GM18909 (cell line): Measurements from ENCODE around the gene ZNF646.

Source experiments
- ATAC-seq: cut with Tn5 transposase; IDR thresholded peaks from one replicate; pipeline ENCODE4 v1.9.1; 2021; ENCODE audit warnings: mild to moderate bottlenecking; ENCODE audit not compliant: unreplicated experiment, poor library complexity

Gene ZNF646

DNA sequence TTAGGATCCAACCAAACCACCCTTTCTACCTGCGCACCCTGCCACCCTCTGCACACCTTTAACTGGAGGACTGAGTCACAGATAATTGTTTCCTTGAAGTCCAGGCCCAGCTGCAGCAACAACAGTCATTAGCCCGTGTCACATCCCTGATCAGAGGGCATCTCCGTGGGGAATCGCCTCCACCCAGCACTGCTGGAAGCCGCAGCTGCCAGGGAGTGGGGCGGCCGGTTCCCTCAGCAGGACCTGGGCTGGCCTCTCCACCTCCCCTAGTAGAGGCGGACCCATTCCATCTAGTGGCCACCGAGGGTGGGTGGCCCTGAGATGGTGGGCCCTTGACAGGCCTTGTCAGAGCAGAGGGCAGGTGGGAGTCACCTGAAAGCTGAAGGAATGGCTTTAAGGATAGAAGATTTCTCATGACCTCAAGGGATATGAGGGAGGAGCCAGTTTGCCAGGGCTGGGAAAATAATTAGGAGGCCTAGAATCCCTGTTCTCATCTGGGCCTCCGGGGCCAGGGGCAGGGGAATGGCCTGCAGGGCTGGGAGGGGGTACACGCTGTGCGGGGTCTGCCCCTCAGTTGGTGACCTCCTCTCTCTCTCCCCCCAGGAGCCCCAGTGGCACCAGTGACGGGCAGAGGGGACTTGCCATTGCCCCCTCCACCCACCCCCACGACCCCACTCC is 8.3 kb downstream of the ZNF646 start:
- no peak for ATAC-seq

- no peak for ATAC-seq
Measured at GRCh38 chr16:31083081-31083480, 8.9 kb downstream of the ZNF646 start.

DNA sequence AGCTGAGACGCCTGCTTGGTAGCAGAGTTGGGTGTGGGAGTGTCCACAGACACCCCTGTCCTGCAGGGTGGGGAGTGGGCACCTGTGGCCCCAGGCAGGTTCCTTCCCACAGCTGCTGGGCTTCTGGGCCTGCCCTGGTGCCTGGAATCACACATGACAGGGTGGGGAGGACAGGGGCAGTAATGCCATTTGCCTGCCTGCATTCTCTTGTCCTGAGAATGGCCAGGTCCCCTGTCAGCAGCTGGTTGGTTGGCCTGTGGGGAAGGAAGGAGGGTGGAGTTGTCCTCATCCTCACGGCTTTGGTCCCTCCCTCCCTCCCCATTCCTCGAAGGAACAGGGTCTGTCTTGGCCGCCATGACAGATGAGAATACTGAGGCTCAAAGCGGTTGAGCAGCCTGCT is 9.3 kb downstream of the ZNF646 start:
- no peak for ATAC-seq

DNA sequence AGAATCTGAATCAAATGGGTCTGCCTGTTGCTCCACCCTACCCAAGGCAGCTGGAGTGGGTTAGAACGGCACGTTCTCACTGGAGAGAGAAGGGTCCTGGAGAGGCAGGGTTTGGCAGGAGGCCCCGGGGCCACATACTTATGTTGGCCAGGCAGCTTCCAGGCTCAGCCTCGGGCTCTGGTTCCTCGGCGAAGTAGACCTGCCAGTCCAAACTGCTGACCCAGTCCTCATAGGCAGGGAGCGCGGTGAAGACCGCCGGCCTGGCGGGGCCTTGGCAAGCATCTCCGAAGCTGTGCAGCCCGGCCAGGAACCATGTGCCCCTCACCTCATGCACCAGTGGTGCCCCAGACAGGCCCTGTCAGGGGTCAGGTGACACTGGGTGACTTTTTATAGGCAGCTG is 9.8 kb downstream of the ZNF646 start:
- ATAC-seq, result no peak

- ATAC-seq, result no peak
Measured at GRCh38 chr16:31084584-31085302, 10.5 kb downstream of the ZNF646 start.

DNA sequence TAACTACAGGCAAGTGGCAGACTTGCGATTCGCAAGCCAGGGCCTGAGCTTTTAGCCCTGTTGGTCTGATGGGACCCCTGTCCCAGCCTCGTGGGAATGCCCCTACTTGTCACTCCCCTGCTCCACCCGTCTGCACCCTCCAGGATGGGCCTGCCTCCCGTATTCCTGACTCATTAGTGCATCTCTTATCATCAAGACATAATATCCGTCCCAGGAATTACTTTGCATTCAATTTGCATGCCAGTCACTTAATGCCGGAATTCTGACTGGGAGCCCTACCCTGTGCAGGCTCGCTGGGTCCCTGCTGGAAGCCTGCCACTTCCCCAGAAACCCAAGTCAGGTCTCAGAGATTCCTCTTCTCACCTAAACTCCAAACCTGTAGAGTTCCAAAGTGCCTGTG is 11.2 kb downstream of the ZNF646 start:
- ATAC-seq, result no peak

DNA sequence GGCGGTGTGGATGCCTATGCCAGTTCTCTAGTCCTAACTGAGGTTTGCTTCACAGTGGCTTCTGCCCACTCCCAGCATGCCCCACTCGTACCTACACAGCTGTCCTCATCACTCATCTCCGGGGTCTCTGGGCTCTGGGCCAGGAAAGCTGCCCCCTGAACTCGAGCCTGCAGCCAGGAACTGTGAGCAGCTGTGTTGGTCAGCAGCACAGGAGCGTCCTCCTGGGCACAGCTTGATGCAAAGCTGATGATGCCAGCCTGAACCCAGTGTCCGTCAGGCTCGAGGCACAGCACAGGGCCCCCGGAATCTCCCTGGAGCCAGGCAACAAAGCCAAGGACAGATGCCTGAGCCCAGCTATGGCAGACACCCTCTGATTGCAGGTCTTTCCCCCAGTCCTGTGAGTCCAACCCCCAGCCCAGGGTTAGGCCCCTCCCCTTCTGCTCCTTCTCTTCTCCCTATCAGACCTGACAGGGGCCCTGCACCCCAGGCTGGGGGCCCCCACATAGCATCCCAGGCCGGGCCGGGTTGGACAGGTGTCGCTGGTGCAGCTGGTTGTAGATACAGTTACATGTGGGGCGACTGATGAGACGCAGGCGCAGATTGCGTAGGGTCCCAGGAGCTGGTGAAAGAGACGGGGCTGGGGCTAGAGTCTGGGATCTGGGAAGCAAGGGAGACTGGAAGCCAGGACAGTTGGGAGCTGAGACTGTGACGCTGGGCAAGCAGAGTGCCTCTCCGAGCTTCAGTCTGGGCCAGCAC is 11.8 kb downstream of the ZNF646 start:
- ATAC-seq, result no peak

- ATAC-seq, result no peak
Measured at GRCh38 chr16:31086629-31086906, 12.3 kb downstream of the ZNF646 start.

DNA sequence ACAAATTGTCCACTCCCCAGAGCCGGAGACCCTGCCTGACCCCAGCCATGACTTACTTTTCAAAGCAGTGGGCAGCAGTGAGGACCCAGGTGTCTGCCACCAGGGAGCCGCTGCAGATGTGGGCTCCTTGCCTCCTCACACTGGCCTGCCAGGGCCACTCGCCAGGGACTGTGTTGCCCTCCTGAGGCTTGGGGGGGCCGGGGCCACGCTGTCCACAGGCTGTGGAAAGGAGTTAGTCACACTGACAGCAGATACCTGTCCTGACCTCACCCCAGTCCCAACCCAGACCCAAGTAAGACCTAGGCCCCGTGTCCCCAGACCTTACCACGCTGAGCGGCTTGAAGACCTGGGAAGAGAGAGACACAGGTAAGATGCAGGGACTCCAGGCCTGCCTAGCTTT is 13.3 kb downstream of the ZNF646 start:
- ATAC-seq, result no peak

DNA sequence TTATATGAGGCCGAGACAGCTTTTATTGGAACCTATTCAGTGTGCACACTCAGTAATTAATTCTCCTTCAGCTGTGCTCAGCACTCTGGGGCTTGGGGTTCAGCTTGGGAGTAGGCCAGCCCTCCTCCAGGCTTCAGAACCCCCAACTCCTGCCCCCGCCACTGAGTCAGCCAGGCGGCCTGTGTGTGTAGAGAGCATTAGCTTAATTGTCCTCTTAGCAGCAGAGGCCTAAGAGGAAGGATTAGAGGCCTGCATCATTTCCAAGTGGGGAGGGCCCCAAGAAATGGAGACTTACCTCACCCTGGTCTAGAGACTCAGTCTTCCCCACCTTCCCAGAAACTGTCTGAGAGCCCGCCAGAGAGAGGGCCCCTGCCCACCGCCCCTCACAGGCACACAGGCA is 13.7 kb downstream of the ZNF646 start:
- ATAC-seq, result no peak

- no peak for ATAC-seq
Measured at GRCh38 chr16:31088459-31089183, 14.4 kb downstream of the ZNF646 start, which contains the start of gene PRSS53. Gene PRSS53, minus strand, starts transcription at chr16:31088943. Its CDS starts 134 bp downstream, at chr16:31088809.

DNA sequence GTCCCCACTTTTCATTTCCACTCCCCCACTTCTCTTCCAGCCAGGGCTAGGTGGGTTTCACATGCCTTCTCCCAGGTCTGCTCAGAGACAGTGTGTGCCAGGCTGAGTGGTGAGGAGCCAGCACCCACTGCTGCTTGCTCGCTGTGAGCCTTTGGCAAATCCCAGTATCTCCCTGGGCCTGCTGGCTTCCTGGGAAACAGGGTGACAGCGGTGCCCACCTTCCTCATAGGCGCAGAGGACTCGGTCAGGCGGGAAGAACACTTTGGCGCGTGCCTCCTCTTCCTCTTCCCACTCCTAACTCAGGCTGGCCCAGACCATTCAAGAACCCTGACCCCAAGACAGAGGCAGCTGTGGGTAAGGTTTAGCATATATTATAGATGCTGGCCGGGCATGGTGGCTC is 15.0 kb downstream of the ZNF646 start:
- no peak for ATAC-seq

GRCh38 chr16:31090540-31090939 is 16.3 kb downstream of the ZNF646 start:
- ATAC-seq, result no peak

- no peak for ATAC-seq
Measured at GRCh38 chr16:31092330-31092729, 18.1 kb downstream of the ZNF646 start.

- ATAC-seq, result no peak
Measured at GRCh38 chr16:31093132-31093703, 19.0 kb downstream of the ZNF646 start.

GRCh38 chr16:31094088-31094423 is 19.8 kb downstream of the ZNF646 start:
- no peak for ATAC-seq

DNA sequence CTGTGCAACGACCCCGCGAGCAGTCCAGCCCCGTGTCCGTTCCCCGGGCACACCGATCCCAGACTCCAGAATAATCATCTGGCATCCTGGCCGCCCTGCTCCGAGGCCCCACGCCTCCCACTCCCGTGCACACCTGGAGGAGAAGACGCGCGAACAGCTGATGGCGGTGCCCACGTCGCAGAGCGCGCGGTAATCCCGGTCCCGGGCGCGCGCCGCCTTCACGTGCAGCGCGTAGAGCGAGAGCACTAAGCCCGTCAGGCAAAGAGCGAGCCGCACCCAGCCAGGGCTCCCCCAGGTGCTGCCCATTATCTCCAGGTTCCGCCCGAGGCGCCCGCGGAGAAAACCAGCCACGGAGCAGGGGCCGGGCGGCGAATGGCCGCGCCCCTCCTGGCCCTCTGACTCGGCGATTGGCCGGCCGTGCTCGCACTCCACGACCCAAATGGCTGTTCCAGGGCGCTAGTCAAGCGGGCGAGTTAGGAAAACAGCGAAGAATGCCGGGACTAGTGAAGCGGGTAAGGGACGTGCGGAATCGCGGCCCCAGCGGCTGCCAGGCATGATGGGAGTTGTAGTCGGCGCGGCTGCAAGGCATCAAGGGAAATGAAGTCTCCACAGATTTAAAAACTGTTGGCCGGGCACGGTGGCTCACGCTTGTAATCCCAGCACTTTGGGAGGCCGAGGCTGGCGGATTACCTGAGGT is 20.4 kb downstream of the ZNF646 start, which contains the start of gene VKORC1:
VKORC1 (minus strand) TSS at position 374 of the 697 bp plus-strand sequence; CDS start at position 306, 68 bp downstream.
- peak; percentile 86 for ATAC-seq

DNA sequence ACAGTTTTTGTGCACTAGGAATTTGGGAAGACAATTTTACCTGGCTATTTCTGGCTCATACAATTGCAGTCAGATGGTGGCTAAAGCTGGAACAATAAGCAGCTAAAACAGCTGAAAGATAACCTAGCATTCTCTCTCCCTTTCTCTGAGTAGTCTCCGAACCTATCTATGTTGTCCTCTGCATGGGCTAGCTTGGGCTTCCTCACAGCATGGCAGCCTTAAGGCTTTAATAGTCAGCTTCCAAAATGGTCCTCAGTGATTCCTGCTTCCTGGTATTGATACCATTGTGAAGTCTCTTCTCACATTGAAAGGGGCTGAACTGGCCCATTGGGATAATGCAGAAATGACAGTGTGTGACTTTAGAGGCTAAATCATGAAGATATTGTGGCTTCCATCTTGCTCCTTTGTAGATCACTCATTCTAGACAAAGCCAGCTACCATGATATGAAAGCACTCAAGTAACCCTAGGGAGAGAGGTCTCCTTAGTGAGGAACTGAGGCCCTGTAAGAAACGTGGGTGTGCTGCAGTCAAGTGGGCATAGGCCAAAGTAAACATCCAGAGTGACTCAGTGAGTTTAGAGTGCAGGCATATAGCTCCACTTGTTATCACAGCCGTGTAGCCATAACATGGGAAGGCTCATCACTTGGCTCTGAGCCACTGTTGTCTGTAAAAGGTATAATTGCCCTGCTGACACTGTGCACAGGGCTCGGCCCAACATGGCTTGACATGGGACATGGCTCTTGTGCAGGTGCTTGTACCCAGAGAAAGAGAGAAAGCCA is 25.8 kb downstream of the ZNF646 start:
- ATAC-seq, result no peak
